Endothelial cell of hepatic sinusoid (primary cell): ENCODE measurements around the gene SGSH.

Source experiments
- in situ Hi-C: cut with HindIII; loops from 2 replicates; pipeline ENCODE4 v1.10.0; 2017; ENCODE audit warnings: low sequenced_read_pairs

Gene SGSH

DNA sequence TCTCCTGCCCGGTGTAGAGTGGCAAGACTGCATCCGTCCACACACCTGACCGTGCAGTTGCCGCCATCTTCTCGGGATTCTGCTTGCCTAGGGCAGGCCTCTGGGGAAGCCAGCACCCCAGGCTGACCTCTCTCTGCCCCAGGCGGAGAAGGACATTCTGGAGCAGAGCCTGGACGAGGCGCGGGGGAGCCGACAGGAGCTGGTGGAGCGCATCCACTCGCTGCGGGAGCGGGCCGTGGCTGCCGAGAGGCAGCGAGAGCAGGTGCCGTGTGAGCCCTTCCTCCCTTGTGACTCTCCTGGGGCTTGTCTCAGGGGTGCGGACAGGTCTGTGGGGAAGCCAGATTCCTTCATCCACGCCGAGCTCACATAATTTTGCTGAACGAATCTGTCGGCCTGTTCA, 30.5 kb downstream of the SGSH start:
- in situ Hi-C loops, result no loop called here

DNA sequence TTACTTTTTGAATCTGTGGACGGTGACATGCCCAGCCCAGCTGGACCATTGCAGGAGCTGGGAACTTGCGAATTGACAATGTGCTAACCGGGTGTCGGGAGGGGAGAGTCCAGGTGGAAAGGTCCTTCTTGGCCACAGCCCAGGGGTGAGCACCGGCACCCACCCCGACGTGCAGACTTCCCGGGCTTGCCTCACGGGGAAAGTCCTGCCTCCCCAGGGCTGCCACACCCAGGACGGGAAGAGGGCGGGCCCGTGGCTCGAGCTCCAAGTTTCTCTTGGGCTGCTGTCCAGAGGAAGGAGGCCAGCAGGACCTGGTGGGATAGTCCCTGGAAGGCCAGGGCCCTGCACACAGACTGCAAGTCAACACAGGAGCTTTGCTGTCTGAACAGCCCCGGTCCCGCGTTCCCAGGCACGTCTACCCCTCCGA, 32.6 kb downstream of the SGSH start:
- in situ Hi-C loops, result no loop called here

DNA sequence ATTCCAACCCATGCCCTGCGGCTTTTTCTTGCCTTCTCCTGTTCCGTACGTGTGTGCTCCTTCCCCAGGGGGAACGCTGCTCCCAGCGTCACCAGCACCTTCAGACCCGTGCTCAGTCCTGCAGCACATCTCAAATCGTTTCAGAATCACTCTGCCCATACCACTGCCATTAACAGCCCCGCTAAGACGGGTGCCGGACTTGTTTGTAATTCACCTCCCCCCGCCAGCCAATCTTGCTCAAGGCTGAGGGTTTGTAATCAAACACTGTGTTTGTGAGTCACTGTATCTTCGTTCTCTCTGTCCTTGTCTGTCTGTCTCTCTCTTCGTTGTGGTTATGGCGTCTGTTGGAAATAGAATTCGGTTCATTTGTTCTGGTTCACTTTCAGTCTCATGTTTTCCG, 33.0 kb downstream of the SGSH start:
- in situ Hi-C loops, result no loop called here

DNA sequence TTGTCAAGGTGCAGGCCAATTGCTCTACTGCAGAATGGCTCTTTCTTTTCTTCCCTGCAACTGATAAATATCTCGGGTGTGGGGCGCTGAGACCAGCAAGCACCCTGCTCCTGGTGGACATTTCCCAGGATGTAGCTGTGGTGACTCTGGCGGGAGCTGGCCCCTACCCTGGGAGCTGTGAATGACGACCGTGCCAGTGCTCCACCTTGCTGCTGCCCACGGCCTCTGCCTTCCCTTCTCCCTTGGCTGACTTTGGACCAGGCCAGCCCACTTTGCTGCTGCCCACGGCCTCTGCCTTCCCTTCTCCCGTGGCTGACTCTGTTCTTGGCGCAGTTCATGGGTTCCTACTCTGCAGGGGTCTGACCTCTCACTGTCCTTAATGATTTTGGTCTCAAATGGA, 34.2 kb downstream of the SGSH start:
- in situ Hi-C loops, result no loop called here

DNA sequence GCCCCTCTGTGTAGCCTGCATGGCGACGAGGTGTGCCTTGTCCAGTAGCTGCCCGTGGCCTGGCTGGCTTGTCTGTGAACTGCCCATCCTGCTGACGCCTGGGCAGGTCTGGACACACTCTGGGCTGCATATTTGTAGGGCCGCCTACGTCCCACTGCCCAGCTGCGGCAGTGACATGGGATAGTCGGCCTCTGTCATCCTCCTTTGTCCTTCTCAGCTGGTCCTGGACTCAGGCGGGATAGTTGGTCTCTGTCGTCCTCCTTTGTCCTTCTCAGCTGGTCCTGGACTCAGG, 35.8 kb downstream of the SGSH start:
- in situ Hi-C loops, result no loop called here

DNA sequence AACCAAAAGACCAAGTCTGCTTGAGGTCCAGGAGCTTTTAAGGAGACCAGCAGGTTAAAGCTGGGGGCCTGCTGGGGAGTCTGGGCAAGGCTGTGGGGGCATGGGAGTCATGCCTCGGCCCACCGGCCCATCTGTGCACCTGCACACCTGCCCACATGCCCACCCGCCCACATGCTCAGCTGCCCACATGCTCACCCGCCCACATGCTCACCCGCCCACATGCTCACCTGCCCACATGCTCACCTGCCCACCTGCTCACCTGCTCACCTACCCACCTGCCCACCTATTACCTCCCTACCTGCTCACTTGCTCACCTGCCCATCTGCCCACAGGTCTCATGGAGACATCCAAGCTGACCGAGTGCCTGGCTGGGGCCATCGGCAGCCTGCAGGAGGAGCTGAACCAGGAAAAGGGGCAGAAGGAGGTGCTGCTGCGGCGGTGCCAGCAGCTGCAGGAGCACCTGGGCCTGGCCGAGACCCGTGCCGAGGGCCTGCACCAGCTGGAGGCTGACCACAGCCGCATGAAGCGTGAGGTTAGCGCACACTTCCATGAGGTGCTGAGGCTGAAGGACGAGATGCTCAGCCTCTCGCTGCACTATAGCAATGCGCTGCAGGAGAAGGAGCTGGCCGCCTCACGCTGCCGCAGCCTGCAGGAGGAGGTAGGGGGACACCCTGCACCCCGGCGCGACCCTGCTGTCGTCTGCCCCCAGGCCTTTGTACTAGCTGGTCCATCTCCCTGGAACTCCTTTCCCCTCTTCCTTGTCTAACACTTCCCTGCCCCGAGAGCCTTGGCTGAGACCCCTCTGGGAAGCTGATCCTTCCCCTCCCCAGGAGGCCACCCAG, 36.3 kb downstream of the SGSH start:
- in situ Hi-C loops, result no loop called here

DNA sequence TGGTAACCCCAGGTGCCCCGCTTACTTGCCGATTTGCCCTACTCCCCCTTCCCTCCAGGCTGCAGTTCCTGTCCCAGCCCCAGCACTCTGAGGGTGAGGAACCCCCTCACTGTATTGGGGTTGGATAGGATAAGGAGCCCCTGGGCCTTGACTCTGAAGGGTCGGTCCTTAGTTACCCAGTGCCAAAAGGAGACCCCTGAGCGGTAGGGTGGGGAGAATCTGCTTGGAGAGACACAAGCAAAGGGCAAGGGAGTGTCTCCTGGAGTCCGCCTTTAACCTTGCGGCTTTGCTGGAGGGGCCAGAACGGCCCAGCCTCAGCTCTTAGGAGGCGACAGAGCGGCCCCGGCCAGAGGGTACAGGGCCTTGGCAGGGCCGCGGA, 37.3 kb downstream of the SGSH start:
- in situ Hi-C loops, result no loop called here

DNA sequence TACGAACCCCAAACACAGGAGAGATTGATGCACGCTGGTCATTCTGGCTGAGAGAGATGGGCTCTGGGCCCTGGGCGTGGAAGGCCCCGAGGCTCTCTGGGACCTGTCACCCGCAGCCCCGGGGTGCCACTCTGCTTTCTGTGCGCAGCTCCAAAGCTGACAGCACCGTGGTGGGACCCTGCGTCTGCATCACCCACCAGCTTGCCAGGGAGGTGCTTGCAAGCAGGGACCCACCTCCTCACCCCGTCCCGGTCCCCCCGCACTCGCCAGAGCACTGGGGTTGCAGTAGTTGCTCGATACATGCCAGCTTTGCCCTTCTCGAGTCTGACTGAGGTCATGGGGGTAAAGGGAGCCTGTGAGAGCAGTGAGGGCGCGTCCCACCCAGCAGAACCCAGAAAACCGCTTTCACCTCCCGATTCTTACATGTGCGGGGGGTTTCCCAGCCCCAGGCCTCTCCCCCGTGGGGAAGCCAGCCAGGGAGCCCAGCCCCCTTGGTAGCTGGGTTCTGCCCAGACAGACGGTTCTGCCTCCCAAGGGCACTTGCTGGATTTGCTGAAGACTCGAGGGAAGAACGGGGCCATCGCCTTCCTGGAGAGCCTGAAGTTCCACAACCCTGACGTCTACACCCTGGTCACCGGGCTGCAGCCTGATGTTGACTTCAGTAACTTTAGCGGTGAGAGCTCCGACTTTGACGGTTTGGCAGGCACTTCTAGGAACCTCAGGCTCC, 37.9 kb downstream of the SGSH start:
- in situ Hi-C loops, result no loop called here

DNA sequence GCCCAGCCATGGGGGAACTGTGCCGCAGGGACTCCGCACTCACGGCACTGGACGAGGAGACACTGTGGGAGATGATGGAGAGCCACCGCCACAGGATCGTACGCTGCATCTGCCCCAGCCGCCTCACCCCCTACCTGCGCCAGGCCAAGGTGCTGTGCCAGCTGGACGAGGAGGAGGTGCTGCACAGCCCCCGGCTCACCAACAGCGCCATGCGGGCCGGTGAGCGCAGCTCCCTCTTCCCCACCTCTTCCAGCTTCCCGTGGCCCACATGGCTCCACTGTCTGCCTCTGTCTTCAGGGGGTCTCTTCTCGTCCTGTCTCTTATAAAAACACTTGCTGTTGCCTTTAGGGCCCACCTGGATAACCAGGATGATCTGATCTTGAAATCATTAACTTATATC, 38.7 kb downstream of the SGSH start:
- in situ Hi-C loops, result no loop called here

DNA sequence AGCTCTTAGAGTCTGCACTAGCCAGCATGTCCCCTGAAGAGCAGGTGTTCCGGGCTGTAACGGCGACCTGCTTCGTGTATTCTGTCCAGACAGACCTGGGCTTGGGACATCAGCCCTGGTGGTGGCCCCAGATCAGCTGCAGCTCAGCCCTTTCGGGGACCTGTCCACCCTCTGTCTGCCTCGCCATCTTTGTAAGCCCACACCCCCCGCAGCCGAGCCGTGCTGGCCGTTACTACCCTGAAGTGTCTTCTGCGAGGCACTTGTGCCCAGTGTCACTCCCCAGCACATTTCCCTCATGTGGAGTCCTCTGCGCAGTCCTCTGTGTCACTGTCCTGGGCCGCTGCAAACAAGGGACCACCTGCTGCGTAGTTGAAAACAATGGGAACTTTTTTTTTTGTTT, 39.9 kb downstream of the SGSH start:
- in situ Hi-C loops, result no loop called here

DNA sequence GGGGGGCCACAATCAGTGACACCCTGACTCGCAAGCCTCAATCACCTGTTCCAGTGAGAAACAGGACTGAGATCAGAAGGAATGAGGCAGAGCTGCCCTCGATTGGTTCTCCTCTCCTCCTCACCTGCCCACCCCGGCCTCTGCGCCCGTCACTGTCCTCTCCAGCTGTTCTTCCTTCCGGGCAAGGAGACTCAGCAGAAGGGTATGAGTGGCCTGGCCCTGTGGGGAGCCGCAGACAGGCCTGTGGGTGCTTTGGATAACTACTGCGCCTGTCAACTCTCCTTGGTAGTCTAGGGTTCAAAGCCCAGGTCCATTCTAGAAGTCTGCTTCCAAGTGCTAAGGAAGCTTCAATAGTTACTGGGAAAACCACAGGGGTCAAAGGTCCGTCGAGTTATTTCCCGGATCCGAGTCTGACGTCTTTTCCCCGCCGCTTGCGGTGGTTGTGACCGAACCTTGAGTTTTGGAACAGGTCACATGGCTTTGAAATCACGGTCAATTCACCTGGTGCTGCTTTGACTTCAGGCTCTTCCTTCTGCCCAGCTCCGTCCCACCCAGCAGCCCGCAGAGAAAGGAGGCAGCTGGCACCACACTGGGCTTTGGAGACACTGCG, 42.0 kb downstream of the SGSH start:
- in situ Hi-C loops, result no loop called here

DNA sequence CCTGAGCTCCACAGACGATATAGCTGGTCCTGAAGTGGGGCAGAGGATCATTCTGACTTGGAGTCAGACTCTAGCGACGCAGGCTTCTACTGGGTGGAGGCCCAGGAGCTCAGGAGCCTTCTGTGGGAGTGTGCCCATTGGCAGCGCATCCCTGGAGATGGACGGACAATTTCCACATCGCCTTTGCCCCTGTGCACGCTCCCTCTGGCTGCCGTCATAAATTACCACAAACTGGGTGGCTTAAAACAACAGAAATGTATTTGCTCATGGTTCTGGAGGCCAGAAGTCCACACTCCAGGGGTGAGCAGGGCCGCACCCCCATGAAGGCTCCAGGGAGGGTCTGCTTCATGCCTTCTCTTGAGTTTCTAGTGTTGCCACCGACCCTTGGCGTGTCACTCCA, 43.4 kb downstream of the SGSH start:
- in situ Hi-C loops, result no loop called here

DNA sequence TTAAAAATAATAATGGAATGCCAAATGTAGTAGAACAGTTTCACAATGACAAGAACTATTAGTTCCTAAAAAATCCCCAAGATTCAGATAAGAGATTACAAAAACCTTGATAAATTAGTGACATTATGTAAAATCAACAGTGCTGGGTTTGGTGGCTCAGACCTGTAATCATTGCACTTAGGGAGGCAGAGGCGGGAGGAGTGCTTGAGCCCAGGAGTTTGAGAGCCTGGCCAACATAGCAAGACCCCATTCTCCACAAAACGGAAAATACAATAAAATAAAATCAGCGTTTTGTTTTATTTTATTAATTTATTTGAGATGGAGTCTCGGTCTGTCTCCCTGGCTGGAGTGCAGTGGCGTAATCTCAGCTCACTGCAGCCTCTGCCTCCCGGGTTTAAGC, 46.2 kb downstream of the SGSH start:
- in situ Hi-C loops, result no loop called here

DNA sequence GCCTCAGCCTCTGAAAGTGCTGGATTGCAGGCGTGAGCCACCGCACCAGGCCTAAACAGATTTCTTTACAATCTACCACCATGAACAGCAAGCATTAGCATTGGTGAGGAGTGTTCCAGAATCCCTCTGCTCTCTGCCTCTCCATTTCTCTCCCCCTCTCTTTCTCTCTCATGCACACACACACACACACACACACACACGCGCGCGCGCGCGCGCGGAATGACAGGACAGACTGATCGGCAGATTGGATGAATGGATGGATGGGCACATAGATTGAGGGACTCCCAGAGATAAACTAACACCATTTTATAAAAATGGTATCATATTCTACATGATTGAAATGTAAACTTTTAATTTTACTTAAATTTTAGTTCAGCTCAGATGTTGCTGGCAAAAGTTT, 47.0 kb downstream of the SGSH start:
- in situ Hi-C loops, result no loop called here

DNA sequence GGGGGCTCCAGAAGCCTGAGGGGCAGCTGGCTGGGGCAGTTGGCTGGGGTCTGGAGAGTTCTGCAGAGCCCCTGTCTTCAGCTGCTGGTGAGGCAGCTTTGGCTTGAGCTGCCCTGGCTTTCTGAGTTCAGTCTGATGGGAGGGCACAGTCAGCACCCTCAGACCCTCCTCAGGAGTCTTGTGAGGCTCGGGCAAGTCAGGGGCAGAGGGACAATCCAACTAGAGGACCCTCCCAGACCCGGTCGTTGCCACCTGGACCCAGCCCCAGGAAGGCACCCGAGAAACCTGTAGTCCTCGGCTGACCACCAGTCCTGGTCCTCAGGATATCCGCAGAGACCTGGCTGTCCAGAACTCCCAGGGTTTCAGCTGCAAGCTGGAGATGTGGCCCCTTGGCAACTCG, 48.5 kb downstream of the SGSH start:
- in situ Hi-C loops, result no loop called here

DNA sequence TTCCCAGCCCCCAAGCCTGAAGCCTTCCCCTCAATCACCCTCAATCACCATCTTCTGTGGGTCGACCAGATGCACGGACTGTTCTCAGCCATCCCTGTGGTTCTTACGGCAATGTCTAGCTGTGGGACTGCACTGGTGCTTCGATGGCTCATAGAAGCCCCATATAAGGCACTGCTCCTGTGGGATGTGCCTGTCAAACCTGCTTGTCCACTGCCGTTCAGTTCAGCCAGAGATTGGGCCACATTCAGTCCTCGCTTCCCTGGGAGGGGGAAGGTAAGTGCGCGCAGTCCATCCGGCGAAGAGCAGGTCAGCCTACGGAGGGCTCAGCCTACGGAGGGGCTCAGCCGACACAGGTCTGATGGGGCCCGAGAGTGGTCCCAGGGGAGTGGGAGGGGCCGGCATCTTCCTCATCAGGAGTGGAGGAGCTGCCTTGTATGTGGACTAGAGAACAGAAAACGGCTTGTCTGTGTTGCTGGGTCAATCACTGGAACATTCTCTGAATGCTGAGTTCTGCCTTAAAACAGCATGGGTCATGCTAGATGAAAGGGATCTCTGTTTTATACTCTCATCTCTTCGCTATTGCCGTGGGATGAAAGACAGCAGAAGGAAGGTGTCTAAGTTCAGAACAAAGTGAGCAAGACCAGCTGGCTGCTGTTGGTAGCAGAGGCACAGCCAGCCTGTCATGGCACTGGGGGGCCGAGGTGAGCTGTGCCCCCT, 50.2 kb downstream of the SGSH start, which contains the start of gene CARD14:
CARD14 (plus strand) TSS at position 247 of the 717 bp plus-strand sequence. CDS start 11,409 bp downstream, outside the sequence.
- in situ Hi-C loops, result loop anchor here (5.0 kb wide), 1 partner anchor 47 kb away; no protein-coding TSS in a partner anchor

DNA sequence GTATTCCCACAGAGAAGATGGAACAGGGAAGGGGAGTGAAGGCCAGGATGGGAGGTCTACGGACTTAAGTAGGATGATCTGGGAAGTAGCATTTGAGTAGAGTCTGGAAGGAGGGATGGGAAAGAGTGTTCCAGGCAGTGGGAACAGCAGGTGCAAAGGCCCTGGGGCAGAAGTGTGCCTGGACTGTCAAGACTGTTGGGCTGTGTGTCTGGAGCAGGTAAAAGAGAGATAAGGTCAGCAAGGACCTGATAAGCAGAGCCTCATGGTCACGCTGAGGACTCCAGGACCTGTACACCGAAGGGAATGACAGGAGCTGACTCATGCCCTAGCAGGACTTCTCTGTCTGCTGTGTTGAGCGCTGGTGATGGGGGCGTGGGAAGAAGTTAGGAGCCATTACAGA, 51.0 kb downstream of the SGSH start:
- in situ Hi-C loops, result loop anchor here (5.0 kb wide), 1 partner anchor 48 kb away; no protein-coding TSS in a partner anchor

DNA sequence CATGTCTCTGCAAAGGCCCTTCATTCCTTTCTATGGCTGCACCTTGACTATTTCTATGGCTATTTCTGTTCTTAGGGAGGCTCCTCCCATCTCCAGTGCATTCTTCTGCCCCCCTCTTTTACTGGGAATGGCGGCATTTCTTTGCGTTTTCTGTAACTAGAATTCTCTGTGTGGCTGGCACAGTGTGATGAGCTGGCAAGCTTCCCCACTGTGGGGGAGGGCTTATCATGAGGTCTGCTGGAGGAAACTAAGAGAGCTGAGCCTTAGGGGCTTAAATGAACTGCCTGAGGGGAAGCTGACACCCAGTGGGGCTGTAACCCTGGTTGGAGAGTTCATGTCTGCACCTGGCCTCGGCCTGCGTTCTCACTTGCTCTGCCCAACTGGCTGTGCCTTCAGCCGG, 51.8 kb downstream of the SGSH start:
- in situ Hi-C loops, result loop anchor here (5.0 kb wide), 1 partner anchor 49 kb away; no protein-coding TSS in a partner anchor

DNA sequence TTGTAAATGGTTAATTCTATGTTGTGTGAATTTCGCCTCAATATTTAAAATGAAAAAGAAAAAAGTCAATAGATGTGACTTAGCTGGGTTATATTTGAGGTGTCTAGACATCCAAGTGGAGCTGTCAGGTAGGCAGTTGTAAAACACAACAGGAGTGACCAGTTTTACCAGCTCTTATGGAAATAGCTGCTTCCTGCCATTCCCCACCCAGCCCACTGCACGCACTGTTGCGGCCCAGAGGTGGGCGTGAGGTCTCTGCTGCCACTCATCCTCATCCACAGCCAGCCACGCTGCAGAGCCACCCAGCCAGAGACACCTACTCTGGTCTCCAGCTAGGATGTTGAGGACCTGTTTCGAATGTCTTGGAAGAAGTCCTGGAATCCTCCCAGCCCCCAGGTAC, 53.7 kb downstream of the SGSH start:
- in situ Hi-C loops, result loop anchor here (5.0 kb wide), 1 partner anchor 51 kb away; no protein-coding TSS in a partner anchor

DNA sequence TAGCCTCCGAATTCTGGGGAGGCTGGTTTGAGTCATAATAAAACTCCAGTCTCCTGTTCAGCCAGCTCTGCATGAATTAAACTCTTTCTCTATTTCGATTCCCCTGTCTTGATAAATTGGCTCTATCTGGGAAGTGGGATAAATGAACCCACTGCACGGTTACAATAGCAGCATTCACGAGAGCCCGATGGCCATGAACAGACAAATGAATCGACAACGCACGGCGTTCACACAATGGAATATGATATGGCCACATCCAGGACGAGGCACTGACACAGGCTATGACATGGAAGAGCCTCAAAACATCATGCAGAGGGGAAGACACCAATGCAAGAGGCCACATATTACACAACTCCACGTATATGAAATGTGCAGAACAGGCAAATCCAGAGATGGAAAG, 55.9 kb downstream of the SGSH start:
- in situ Hi-C loops, result no loop called here

DNA sequence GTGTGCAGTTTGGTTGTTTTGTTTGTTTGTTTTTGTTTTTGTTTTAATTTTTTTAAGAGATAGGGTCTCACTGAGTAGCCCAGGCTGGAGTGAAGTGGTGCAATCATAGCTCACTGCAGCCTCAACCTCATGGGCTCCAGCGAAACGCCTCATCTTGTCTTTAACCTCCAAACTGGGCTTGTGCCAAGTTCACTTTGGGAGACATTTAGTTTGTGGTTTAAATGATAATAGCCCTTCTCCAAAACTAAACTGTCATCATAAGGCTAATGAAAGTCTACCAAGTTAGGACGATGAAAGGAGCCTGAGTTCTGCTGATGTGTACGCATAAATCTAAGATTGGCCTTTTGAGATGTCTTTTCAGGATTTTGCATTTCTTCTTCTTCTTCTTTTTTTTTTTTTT, 56.8 kb downstream of the SGSH start:
- in situ Hi-C loops, result no loop called here
